Right lobe of liver (tissue), 4 donors: ENCODE data around the gene FGGY.

Source experiments
- POLR2A ChIP-seq: fragments of 450-650 bp; IDR thresholded peaks from one replicate; pipeline ENCODE4 v1.6.1; 2017; ENCODE audit warnings: antibody characterized with exemption, mild to moderate bottlenecking
- TF ChIP-seq, protein P1 (sequence below), 4 donors: fragments of 200-600 bp in 3 of 4; fragments of 450-650 bp in 1 of 4; IDR thresholded peaks; one replicate each; pipeline versions ENCODE4 v1.5.1 to v1.8.0; 2016 to 2022; ENCODE audit warnings: antibody characterized with exemption in 4 of 4, mild to moderate bottlenecking in 2 of 4
- donor health status: DM: no; HTN: no; CAD: no.
- donor health status: DM: no; HTN: no; CAD: no.
- donor health status: DM: no; HTN: yes; CAD: no.

DNA sequence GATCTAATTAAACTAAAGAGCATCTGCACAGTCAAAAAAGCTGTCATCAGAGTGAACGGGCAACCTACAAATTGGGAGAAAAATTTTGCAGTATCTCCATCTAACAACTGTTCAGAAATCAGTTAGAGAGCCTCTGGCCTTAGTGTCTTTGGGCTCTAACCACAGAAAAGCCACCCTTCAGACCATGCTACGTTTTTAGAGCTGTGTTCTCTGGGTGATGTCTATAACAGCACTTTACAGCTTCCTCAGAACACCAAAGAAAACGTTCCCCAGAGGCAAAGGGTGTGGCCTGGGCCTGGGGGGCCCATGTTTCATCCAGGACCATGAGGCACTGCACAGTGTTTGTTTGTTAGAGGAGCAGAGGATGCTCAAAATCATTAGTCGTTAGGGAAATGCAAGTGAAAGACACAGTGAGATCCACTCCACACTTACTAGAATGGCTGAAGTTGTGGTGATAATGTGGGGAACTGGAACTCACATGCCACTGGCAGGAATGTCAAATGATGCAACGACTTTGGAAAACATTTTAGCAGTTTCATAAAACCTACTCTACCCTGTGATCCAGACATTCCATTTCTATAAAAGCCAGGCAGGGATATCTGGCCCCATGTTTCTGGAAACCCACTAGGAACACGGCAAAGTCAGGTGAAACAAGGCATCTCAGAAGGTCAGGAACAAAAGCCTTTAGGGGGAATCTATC is 267.4 kb downstream of the FGGY start:
- TF ChIP-seq, protein P1, sequence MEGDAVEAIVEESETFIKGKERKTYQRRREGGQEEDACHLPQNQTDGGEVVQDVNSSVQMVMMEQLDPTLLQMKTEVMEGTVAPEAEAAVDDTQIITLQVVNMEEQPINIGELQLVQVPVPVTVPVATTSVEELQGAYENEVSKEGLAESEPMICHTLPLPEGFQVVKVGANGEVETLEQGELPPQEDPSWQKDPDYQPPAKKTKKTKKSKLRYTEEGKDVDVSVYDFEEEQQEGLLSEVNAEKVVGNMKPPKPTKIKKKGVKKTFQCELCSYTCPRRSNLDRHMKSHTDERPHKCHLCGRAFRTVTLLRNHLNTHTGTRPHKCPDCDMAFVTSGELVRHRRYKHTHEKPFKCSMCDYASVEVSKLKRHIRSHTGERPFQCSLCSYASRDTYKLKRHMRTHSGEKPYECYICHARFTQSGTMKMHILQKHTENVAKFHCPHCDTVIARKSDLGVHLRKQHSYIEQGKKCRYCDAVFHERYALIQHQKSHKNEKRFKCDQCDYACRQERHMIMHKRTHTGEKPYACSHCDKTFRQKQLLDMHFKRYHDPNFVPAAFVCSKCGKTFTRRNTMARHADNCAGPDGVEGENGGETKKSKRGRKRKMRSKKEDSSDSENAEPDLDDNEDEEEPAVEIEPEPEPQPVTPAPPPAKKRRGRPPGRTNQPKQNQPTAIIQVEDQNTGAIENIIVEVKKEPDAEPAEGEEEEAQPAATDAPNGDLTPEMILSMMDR (IDR thresholded peaks at IDR 0.05): no peak
- TF ChIP-seq POLR2A: no peak
